ENCODE data around the gene GABRA4.

The GABRA4 gene

DNA sequence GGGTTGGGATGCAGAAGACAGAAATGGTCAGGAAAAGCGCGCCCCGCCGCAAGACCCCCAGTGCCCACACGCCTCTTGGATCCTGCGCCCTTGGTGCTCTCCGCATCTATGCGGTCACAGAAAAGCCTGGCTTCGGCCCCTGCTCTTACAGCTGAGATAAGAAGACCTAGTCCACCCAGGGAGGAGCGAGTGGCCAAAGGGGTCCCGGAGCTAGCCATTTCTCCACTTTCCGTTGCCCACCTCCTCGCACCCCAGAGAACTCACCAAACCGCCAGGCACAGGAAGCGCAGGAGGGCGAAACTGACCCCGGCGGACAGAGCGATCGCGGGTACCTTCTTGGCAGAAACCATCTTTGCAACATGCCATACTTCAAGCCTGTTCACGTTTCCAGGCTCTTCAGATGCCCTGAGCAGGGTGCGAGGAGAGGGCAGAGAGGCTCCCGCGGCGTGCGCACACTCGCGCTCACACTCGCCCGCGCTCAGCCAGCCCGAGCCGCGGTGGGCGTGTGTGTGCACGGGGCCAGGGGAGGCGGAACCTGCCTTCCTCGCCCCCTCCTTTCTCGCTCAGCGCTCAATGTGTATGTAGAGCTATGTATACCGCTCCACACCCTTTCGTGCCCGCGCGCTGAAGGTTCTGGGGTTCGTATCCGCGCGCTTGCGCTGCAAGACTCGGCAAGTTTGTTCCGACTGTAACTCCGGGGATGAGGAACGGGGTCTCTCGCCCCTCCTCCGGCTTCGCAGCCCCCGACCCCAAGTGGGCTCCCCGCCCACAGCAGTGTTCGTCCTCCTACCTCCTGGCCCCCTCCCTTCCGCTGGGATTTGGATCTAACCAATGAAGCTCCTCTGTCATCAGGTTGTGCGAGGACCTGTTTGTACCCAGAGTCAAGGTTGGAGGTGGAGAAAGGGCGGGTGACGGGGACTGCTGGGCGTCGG, at the start of gene GABRA4:
Gene GABRA4 (minus strand): TSS at position 507 of the 932 bp plus-strand sequence. CDS start 157 bp downstream, at position 350.
- DNase-seq (ENCODE audit: low read depth) = no peak

DNA sequence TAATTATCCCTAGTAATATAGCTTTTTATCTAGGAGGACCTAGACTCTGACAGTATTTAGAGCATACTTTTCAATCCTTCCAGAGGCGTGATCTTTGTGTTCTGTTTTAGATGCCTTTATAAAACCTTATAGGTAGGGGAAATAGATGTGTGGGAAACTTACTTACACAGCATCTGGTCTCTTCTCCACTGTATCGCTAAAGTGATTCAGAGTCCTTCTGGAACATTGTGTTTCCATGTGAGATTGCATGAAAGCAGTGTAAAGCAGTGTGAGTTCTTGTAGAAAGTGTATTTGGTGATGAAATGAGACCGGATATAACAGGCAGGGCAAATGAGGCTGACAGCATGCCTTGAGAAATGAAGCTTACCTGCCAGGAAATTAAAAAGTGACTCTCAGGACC, 47.4 kb upstream of the GABRA4 start:
- DNase-seq (ENCODE audit: low read depth) = no peak

DNA sequence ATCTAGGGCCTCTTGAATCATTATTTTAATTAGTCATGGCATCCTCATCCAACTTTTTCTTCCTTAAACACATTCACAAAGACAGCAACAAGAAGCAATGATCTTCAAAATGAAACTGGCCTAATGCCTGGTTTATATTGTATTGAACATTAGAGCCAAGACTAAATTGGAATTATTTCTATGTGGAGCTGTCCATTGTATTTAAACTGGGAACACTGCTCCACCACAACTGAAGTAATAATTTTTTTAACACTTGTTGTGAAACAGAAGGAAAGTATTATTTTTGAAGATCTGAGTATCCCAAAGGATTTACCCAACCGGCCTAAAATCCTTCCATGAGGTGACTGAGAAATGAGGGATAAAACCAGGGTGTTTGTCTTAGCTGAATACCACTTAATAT, 44.9 kb upstream of the GABRA4 start:
- DNase-seq (ENCODE audit: low read depth) = no peak

DNA sequence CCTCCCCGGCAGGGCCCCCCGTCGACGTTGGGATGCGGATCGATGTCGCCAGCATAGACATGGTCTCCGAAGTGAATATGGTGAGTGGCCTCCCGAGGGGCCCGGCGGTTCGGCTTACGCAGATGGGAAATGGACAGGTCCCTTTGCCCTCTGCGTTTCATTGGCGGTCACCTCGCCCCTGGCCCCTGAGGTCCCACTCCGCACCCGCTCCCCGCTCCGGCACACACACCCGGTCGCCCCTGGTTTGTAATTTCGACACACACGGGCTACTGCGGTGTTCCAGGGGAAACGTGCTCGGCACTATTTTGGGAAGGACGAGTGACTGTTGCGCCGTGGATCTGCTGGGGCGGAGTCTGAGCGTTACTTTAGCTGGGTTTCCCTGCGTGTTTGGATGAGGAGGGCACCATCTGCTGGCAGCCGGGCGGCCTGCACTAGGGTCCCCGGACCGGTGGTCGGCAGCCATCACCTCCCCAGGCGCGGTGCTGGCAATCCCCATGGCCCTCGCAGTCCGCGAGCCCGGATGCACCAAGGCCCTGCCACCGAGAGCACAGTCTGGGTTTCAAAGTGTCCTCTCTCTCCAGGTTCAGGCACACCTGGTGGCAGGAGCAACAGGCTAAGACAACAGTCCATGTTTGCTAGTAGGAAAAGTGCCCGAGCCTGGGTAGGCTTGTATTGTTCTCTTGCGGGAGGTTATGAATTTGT, 39.2 kb upstream of the GABRA4 start:
- peak; percentile 45 for DNase-seq (ENCODE audit: low read depth)

DNA sequence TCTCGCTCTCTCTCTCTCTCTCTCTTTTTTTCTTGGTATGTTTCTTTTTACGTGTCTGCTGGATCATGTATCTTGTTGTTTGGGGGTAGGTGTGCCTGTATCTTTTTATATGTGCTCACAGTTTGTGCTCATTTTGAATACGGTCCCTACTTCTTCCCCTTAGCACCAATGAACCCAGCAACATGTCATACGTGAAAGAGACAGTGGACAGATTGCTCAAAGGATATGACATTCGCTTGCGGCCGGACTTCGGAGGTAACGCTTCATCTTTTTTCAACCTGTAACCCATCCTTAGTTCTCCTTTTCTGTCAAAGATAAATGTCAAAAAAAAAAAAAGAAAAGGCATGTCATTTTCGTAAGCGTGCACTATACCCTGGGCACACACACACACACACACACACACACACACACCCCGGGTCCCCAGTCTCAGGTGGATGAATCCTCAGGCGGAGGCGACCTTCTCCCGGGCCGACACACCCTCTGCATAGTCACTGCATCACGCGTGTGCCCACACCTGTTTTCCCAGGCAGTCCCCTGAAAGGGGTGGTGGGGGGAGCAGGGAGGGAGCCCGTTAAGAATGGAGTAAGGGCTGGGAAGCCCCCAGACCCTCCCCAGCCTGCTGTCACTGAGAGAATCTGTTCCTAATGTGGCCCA, 38.5 kb upstream of the GABRA4 start:
- no peak for DNase-seq (ENCODE audit: low read depth)

DNA sequence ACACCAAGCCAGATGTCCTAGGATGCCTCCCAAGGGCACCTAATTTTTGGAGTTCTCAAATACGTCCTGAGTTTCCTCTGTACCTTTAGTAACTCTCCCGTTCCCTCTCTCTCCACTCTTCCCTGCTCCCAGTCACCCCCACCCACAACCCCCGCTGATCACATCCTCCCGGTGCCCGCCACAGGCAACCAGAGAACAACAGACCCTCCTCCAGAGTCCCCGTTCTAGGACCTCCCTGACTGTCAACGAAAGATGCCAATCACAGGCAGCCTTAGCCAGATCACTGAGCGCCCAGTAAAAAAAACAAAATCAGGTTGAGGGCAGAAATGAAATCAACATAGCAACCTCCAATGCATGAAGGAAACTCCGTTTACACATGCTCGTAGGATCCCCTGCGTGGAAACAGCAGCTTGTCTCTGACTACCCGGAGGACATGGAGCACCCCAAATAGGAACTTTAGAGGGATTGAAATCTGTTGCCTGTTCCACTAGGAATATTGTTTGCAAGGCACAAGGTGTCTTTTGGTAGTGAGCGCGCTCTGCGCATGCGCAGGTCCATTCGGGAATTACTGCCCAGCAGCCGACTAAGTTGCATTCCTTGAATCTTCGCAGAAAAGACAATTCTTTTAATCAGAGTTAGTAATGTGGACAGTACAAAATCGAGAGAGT, 37.8 kb upstream of the GABRA4 start, which contains the start of gene GABRB1:
Gene GABRB1 (plus strand): TSS at position 557 of the 668 bp plus-strand sequence.
- no peak for DNase-seq (ENCODE audit: low read depth)

DNA sequence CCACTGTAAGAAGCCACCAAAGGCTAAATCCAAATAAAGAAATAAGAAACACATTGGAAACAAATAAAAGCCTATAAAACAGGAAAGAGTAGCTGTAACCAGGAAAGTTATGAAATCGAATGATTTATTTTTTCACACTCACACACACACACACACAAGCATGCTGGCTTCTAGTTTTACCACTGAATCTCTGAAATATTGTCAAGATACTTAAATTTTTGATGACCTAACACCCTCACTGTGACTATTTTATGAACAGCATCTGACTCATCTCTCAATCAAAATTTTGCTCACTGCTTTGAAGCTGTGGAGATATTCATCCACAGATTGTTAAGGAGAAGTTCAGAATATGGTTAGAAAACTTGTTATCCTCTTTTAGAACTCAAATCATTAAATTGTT, 24.1 kb upstream of the GABRA4 start:
- DNase-seq (ENCODE audit: low read depth) = no peak

DNA sequence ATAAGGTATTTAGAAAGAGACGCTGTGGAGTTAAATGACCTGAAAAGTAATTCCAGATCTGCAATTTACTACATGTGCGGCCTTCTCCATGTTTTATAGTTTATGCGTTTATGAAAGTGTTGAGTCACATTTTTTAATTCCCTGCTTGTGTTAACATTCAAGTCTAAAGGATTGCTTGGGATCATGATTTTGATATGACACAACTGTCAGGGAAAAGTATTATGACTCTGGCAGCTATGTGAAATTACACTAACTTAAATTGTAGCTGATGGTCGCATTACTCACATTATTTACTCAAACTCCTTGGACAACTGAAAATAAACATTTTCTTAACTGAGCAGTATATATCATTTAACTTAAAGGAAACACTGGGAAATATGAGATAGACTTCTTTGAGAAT, 23.7 kb upstream of the GABRA4 start:
- no peak for DNase-seq (ENCODE audit: low read depth)

DNA sequence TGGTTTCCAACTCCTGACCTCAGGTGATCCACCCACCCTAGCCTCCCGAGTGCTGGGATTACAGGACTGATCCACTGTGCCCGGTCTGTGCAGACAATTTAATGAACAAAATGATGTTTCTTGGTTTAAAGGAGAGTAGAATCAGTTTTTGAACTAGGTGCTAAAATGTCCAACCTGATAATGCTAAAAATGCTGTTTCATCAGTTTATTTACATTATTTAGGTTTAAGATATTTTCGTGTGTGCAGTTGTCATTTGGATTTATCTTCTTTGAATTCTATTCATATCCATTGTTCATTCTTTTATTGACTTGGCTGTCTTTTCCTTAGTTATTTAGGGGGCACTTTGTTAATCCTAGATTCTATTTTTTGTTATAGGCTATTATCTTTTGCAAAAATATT, 20.0 kb upstream of the GABRA4 start:
- no peak for DNase-seq (ENCODE audit: low read depth)

DNA sequence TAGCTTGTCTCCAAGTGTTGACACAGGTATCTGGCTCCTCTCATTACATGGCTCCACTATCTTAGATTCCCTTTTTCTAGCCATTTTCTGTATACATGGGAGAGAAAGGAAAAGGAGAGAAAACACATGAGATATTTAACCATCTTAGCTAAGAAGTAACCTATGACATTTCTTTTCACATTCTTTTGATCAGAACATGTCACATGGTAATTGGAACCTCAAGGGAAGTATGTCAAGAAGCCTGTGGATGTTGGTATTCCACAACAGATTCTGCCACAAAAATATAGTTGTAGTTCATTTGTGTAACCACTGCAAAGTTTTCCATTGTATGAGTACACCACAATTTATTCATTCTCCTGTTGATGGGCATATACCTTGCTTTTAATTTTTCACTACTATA, 19.3 kb upstream of the GABRA4 start:
- DNase-seq (ENCODE audit: low read depth) = no peak

DNA sequence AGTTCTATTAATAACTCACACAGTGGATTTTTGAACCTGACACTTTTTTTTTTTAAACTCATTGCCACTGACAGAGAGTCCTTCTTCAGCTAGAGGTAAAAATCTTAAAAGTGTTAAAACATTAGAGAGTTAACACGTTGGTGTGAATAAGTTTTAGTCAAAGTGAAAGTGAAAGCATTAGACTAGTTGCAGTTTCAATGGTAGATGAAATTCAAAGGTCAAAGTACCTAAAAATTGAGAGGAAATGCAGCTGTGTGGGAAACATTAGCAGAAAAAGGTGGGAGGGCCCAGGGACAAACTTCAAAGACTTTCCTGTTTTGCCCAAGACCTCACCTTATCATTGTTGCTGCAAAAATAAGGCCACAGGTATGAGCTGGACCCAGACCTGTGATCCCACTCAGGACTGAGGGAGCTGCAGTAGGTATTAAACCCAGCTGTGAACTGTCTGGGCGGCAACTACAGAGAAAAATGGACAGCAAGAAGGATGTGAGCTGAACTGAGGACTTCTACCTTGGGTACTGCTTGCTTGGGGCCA, 17.6 kb upstream of the GABRA4 start:
- DNase-seq (ENCODE audit: low read depth) = no peak

DNA sequence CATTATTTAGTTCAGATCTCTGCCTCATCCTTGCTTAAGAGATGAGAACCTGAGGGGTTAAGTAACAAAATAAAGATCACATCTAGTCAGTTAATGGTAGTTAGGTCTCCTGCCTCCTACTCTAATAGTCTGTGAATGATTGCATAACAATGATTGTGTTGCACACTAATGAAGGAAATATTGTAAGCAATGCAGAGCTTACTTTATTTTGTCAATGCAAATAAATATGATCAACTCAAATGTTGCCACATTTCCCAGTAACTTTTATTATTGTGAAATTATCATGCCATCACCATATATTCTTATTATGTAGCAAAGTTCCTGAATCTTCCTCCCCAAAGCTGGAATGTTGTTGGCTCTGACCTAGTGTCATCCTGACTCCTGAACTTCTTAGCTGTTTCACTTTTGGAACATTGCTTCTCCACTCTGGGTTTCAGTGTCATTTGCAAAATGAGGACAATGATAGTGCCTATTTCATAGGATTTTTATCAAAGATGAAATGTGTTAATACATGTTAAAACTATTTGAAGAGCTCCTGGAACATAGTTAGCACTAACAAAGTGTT, 17.0 kb upstream of the GABRA4 start:
- no peak for DNase-seq (ENCODE audit: low read depth)

DNA sequence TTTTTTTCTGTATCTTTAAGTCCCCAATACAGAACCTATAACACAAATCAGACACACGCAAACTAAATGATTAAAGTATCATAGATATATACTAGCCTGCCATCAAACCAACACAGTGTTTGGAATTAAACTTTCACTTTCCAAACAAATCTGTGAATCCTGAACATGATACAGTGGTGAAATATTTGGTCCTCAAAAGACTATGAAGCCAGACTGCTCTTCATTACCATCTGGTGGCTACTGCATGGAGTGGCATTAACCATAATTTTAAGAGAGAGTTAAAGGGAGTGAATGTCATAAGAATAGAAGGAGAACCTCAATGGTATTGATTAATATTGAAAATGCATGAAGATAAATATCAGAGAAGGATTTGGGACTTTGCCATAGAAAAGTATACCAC, 9.2 kb upstream of the GABRA4 start:
- no peak for DNase-seq (ENCODE audit: low read depth)

DNA sequence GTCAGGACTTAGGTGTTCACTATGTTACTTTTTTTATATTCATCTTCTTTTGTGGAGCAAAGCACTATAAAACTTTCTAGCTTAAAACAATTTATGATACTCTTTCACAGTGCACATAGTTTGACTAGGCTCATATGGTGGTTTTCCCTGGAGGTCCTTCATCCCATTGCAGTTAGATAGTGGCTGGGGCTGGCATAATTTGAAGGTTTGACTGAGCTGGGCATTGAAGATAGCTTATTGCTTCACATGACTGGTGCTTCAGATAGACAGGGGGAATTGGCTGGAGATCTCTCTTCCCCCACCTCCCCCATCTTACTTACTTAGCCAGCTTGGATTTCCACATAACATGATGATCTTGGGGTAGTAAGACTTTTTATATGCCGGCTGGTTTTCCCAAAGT, 7.0 kb upstream of the GABRA4 start:
- DNase-seq (ENCODE audit: low read depth) = no peak

DNA sequence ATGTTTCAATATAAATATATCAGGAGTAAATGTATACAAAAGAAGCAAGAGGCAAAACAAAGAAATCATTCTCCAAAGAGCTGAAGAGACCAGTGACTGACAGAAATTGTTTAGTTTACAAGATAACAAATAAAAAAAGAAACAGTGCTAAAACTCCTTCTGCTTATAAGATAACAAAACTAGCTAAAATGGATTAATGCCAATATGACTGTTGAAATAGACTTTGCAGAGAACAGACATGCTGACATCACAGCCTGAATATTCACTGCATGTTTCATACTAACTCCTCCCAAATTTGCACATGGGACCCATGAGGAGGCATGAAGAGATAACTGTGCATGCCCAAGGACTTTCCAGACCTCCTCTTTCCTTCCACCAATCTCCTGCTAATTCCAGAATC, 6.2 kb upstream of the GABRA4 start:
- DNase-seq (ENCODE audit: low read depth) = no peak

DNA sequence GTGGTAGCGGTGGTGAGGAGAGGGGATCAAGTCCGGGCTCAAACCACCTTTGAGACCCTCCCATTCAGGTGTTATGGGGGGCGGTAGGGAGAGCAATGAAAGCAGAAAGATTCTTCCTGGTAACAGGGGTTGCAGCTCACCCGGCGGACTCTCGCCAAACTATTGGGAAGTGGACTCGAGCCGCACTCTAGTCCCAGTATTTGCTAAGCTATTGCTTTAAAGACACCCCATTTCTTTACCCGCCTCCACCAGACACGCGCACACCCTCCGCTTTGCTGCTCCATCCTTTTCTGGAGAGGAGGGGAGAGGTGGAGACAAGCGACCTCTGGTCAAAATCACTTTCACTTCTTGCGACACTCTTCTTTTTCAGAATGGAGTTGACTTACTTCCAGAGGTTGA, 625 bp upstream of the GABRA4 start:
- DNase-seq (ENCODE audit: low read depth) = no peak

DNA sequence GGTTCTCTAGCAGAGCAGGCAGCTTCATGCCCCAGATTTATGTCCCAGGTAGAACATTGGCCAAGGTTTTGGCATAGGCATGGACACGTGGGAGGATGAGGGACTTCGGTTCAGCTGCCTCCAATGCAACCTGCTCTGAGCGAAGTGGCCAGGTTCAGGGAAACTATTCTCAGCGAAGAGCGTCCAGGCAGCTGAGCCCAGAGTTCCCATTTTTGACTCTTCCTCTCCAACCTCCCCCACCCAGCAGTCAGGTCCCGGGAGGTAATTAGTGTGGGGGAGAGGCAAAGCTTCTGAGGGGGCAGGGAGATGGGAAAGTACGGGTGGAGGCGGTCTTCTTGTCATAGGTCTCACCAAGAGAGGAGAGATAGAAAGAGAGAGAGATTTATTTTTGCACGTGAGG, 1.0 kb downstream of the GABRA4 start:
- DNase-seq (ENCODE audit: low read depth) = no peak

DNA sequence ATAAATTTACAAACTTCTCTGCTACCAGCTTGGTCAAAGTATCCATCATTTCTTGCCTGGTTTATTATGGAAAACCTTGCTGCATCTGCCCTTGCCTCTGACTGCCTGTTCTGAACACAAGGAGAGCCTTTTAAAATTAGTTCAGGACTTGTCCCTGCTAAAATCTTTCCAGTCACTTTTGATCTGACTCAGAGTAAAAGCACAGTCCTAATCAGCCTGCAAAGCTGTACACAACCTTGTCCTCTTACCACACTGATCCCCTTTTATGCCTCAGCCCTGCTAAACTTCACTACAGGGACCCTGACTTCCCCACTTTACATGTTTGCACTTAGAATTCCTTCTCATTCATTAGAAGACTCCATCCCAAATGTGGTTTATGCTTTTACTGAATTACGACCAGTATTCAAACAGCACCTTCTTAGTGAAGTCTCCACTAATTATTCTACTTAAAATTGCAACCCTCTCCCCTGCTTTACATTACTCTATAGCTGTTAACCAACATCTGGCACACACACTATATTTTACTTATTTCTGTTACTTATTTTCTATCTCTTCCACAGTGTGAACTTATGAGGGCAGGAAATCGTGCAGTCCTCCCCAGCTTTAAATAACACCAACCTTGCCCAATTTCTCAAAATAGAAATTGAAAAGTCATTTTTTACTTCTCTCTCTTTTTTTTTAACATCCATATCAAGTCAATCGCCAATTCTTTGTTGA, 6.3 kb downstream of the GABRA4 start:
- no peak for DNase-seq (ENCODE audit: low read depth)

DNA sequence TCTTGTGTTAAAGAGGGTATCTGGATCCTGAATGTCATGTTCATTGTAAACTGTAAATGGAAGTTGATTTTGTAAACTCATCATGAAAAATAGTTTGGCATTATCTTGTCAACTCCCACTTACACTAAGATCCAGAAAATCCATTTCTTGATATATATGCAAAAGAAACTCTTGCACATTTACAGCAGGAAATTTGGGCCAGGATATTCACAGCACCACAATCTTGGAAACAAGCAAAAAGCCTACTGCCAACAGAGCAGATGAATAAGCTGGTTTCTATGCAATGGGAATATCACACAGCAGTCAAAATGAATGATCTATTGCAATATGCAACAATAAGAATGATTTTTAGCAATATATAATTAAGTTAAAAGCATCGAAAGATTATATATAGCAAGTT, 8.6 kb downstream of the GABRA4 start:
- DNase-seq (ENCODE audit: low read depth) = no peak

DNA sequence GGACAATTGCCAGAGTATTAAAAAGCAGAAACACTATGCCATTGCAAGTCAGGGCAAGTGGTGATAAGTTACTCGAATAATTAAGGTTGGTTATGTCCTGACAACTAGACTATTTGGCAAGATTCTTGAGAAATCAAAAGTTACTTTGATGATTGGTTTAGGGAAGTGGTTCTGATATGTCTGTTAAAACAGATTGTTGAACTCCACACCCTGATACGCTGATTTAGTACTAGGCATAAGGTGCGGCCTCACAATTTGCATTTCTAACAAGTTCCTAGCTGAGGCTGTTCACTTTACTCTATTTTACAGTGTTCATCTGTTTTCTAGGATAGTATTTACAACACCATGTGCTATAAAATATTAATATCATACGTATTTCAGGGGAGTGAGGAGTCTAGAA, 12.5 kb downstream of the GABRA4 start:
- no peak for DNase-seq (ENCODE audit: low read depth)

DNA sequence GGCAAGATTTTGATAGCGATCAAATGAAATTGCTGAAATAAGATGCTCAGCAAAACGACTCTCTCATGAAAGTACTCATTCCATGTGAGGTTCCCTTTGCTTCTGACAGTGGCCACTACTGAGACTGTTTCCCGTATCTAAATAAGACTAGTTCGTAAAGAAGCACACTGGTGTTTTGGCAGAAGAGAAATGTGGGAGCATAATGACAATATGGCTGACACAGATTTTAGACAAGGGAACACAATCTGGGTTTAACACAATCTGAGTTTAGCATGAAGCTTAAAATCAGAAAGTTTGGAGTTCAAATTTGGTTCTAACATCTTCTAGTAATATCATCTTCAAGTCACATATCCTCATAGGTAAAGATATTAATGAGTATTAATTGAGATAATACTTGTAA, 13.7 kb downstream of the GABRA4 start:
- no peak for DNase-seq (ENCODE audit: low read depth)

All from activated T-cell treated with anti-CD3 and anti-CD28 coated beads for 48 hours (primary cell).